HG03442 (cell line): ENCODE data around the gene PLA2G4C.

Experiments used
- ATAC-seq: cut with Tn5 transposase; IDR thresholded peaks from one replicate; pipeline ENCODE4 v1.9.1; 2021; ENCODE audit warnings: mild to moderate bottlenecking, moderate library complexity; ENCODE audit not compliant: unreplicated experiment

Gene PLA2G4C

GRCh38 chr19:48000846-48001245 lies 109.8 kb downstream of the PLA2G4C start:
- no peak for ATAC-seq

GRCh38 chr19:47998800-47999199 lies 111.8 kb downstream of the PLA2G4C start:
- no peak for ATAC-seq
